Cortex of kidney (tissue), 1 donor: ENCODE measurements around the gene ADAT3.

Experiments used
- DNase-seq: peaks from one replicate; lab custom pipeline; 2025; lab: John Stamatoyannopoulos, UW

ADAT3 gene

GRCh38 chr19:1905110-1905862, at the start of gene ADAT3, which contains the start of gene SCAMP4:
ADAT3 (plus strand) TSS chr19:1905399; CDS start chr19:1912048, 6,649 bp downstream.
SCAMP4 (plus strand) TSS chr19:1905399; CDS start chr19:1915020, 9,621 bp downstream.
- DNase-seq = peak; percentile 85

GRCh38 chr19:1855828-1856255, 49.4 kb upstream of the ADAT3 start:
- DNase-seq = no peak

GRCh38 chr19:1856345-1856697, 48.9 kb upstream of the ADAT3 start:
- DNase-seq = no peak

- no peak for DNase-seq
These were observed 48.2 kb upstream of the ADAT3 start for GRCh38 chr19:1856698-1857603.

- DNase-seq = no peak
These were observed 47.4 kb upstream of the ADAT3 start for GRCh38 chr19:1857648-1858326.

GRCh38 chr19:1858412-1859081, 46.7 kb upstream of the ADAT3 start:
- no peak for DNase-seq

GRCh38 chr19:1859331-1859781, 45.8 kb upstream of the ADAT3 start:
- no peak for DNase-seq

- no peak for DNase-seq
These were observed 45.0 kb upstream of the ADAT3 start for GRCh38 chr19:1860042-1860775.

- no peak for DNase-seq
These were observed 44.2 kb upstream of the ADAT3 start for GRCh38 chr19:1860821-1861598.

- no peak for DNase-seq
These were observed 43.6 kb upstream of the ADAT3 start for GRCh38 chr19:1861599-1862031.

GRCh38 chr19:1862068-1862423, 43.2 kb upstream of the ADAT3 start:
- no peak for DNase-seq

GRCh38 chr19:1862424-1863327, 42.5 kb upstream of the ADAT3 start:
- no peak for DNase-seq

GRCh38 chr19:1863328-1863637, 41.9 kb upstream of the ADAT3 start, which contains the start of gene KLF16:
KLF16 (minus strand) TSS chr19:1863579; CDS start chr19:1863497, 82 bp downstream.
- no peak for DNase-seq

- DNase-seq = no peak
These were observed 41.3 kb upstream of the ADAT3 start for GRCh38 chr19:1863638-1864479.

GRCh38 chr19:1864480-1865171, 40.6 kb upstream of the ADAT3 start:
- DNase-seq = no peak

GRCh38 chr19:1865172-1866010, 39.8 kb upstream of the ADAT3 start:
- no peak for DNase-seq
